Measurements from ENCODE around the gene EYA2.
"Not testable (repeated sequence)": the region's sequence is repeated elsewhere in the genome, so short reads cannot be mapped to it uniquely, and the experiment has no call there.

The EYA2 gene

GRCh38 chr20:46961968-46962367 is 67.3 kb downstream of the EYA2 start:
- H3K4me1 Mint-ChIP-seq (ENCODE audit: low read depth); H3K27ac Mint-ChIP-seq; H3K36me3 Mint-ChIP-seq (ENCODE audit: low read depth); DNase-seq (ENCODE audit: low spot score); H3K9me3 Mint-ChIP-seq; H3K4me3 Mint-ChIP-seq; H3K27me3 Mint-ChIP-seq (ENCODE audit: low read depth): not testable (repeated sequence)

GRCh38 chr20:46962452-46963195 is 68.0 kb downstream of the EYA2 start:
- no peaks in the 10 kb centered on the region for H3K9me3 Mint-ChIP-seq
- peaks cover 7% of the 10 kb centered on the region for H3K27me3 Mint-ChIP-seq (ENCODE audit: low read depth)
- H3K4me1 Mint-ChIP-seq (ENCODE audit: low read depth) = no peaks in the 10 kb centered on the region
- no peak overlapping the region for H3K27ac Mint-ChIP-seq
- H3K36me3 Mint-ChIP-seq (ENCODE audit: low read depth) = no peaks in the 10 kb centered on the region
- H3K4me3 Mint-ChIP-seq = no peak overlapping the region
- DNase-seq (ENCODE audit: low spot score) = no peak

GRCh38 chr20:46963196-46963529 is 68.5 kb downstream of the EYA2 start:
- H3K4me1 Mint-ChIP-seq (ENCODE audit: low read depth) = no peaks in the 10 kb centered on the region
- H3K36me3 Mint-ChIP-seq (ENCODE audit: low read depth) = no peaks in the 10 kb centered on the region
- H3K9me3 Mint-ChIP-seq = no peaks in the 10 kb centered on the region
- DNase-seq (ENCODE audit: low spot score) = no peak
- H3K4me3 Mint-ChIP-seq = no peak overlapping the region
- no peak overlapping the region for H3K27ac Mint-ChIP-seq
- peaks cover 3% of the 10 kb centered on the region for H3K27me3 Mint-ChIP-seq (ENCODE audit: low read depth)

- H3K36me3 Mint-ChIP-seq (ENCODE audit: low read depth) = no peaks in the 10 kb centered on the region
- DNase-seq (ENCODE audit: low spot score) = no peak
- H3K4me3 Mint-ChIP-seq = no peak overlapping the region
- H3K27me3 Mint-ChIP-seq (ENCODE audit: low read depth) = peaks cover 5% of the 10 kb centered on the region
- H3K4me1 Mint-ChIP-seq (ENCODE audit: low read depth) = no peaks in the 10 kb centered on the region
- no peaks in the 10 kb centered on the region for H3K9me3 Mint-ChIP-seq
- no peak overlapping the region for H3K27ac Mint-ChIP-seq
Measured at GRCh38 chr20:46963758-46964617, 69.3 kb downstream of the EYA2 start.

- Mint-ChIP-seq H3K27ac (no peak overlapping the region), H3K9me3 (no peaks in the 10 kb centered on the region), H3K27me3 (ENCODE audit: low read depth) (peaks cover 7% of the 10 kb centered on the region), H3K36me3 (ENCODE audit: low read depth) (no peaks in the 10 kb centered on the region), H3K4me3 (no peak overlapping the region), H3K4me1 (ENCODE audit: low read depth) (no peaks in the 10 kb centered on the region)
- no peak for DNase-seq (ENCODE audit: low spot score)
Measured at GRCh38 chr20:46964618-46965455, 70.2 kb downstream of the EYA2 start.

- H3K9me3 Mint-ChIP-seq = no peaks in the 10 kb centered on the region
- no peak overlapping the region for H3K27ac Mint-ChIP-seq
- no peak for DNase-seq (ENCODE audit: low spot score)
- no peaks in the 10 kb centered on the region for H3K36me3 Mint-ChIP-seq (ENCODE audit: low read depth)
- no peaks in the 10 kb centered on the region for H3K4me1 Mint-ChIP-seq (ENCODE audit: low read depth)
- H3K4me3 Mint-ChIP-seq = no peak overlapping the region
- H3K27me3 Mint-ChIP-seq (ENCODE audit: low read depth) = peaks cover 7% of the 10 kb centered on the region
Measured at GRCh38 chr20:46965477-46965876, 70.8 kb downstream of the EYA2 start.

GRCh38 chr20:46967646-46968045 is 73.0 kb downstream of the EYA2 start:
- no peak overlapping the region for H3K4me3 Mint-ChIP-seq

GRCh38 chr20:46970937-46971630 is 76.4 kb downstream of the EYA2 start:
- Mint-ChIP-seq H3K4me1 (ENCODE audit: low read depth) (peaks cover 24% of the 10 kb centered on the region), H3K27me3 (ENCODE audit: low read depth) (peaks cover 30% of the 10 kb centered on the region), H3K27ac (no peak overlapping the region), H3K4me3 (peak overlapping the region; percentile 50), H3K36me3 (ENCODE audit: low read depth) (no peaks in the 10 kb centered on the region), H3K9me3 (no peaks in the 10 kb centered on the region)
- DNase-seq (ENCODE audit: low spot score) = no peak

More at GRCh38 chr20:46967646-46968045, 73.0 kb downstream of the EYA2 start:
- no peaks in the 10 kb centered on the region for H3K36me3 Mint-ChIP-seq (ENCODE audit: low read depth)
- no peak overlapping the region for H3K27ac Mint-ChIP-seq
- peaks cover 8% of the 10 kb centered on the region for H3K4me1 Mint-ChIP-seq (ENCODE audit: low read depth)
- DNase-seq (ENCODE audit: low spot score) = no peak
- no peaks in the 10 kb centered on the region for H3K9me3 Mint-ChIP-seq
- peaks cover 19% of the 10 kb centered on the region for H3K27me3 Mint-ChIP-seq (ENCODE audit: low read depth)

GRCh38 chr20:46973766-46974165 is 79.1 kb downstream of the EYA2 start:
- H3K27me3 Mint-ChIP-seq (ENCODE audit: low read depth) = peaks cover 39% of the 10 kb centered on the region
- H3K4me1 Mint-ChIP-seq (ENCODE audit: low read depth) = peaks cover 29% of the 10 kb centered on the region
- H3K4me3 Mint-ChIP-seq = no peak overlapping the region
- no peak for DNase-seq (ENCODE audit: low spot score)
- no peak overlapping the region for H3K27ac Mint-ChIP-seq
- H3K36me3 Mint-ChIP-seq (ENCODE audit: low read depth) = no peaks in the 10 kb centered on the region
- H3K9me3 Mint-ChIP-seq = no peaks in the 10 kb centered on the region

GRCh38 chr20:46974669-46975434 is 80.2 kb downstream of the EYA2 start:
- no peaks in the 10 kb centered on the region for H3K9me3 Mint-ChIP-seq
- peaks cover 35% of the 10 kb centered on the region for H3K4me1 Mint-ChIP-seq (ENCODE audit: low read depth)
- no peaks in the 10 kb centered on the region for H3K36me3 Mint-ChIP-seq (ENCODE audit: low read depth)
- H3K27ac Mint-ChIP-seq = peak overlapping the region; percentile 59
- H3K27me3 Mint-ChIP-seq (ENCODE audit: low read depth) = peaks cover 42% of the 10 kb centered on the region
- peak overlapping the region; percentile 51 for H3K4me3 Mint-ChIP-seq
- no peak for DNase-seq (ENCODE audit: low spot score)

GRCh38 chr20:46975976-46976375 is 81.3 kb downstream of the EYA2 start:
- DNase-seq (ENCODE audit: low spot score) = no peak
- H3K9me3 Mint-ChIP-seq = no peaks in the 10 kb centered on the region
- H3K36me3 Mint-ChIP-seq (ENCODE audit: low read depth) = no peaks in the 10 kb centered on the region
- peaks cover 37% of the 10 kb centered on the region for H3K4me1 Mint-ChIP-seq (ENCODE audit: low read depth)
- peaks cover 49% of the 10 kb centered on the region for H3K27me3 Mint-ChIP-seq (ENCODE audit: low read depth)
- no peak overlapping the region for H3K27ac Mint-ChIP-seq
- no peak overlapping the region for H3K4me3 Mint-ChIP-seq

GRCh38 chr20:46977204-46977603 is 82.6 kb downstream of the EYA2 start:
- Mint-ChIP-seq H3K4me1 (ENCODE audit: low read depth) (peaks cover 31% of the 10 kb centered on the region), H3K4me3 (no peak overlapping the region), H3K27ac (no peak overlapping the region), H3K36me3 (ENCODE audit: low read depth) (no peaks in the 10 kb centered on the region), H3K9me3 (peaks cover 3% of the 10 kb centered on the region), H3K27me3 (ENCODE audit: low read depth) (peaks cover 52% of the 10 kb centered on the region)
- no peak for DNase-seq (ENCODE audit: low spot score)

All from T-helper 2 cell treated with Interferon-gamma antibody and Interleukin-4, amounts not matched to agents 5 μg/mL and 100 μg/mL, for 36 hours (primary cell).